ENCODE results near the gene RAD18. TPM values are rescaled to one million over a fixed set of nuclear protein-coding genes. Genes with fewer than 3 reads are reported as not detected.
A peak's percentile ranks its signal among the peaks of the same experiment; 100 is the strongest.

RAD18 gene
- total and polyA plus RNA-seq, 10 donors: 1.6 to 20.7 (median 12.4) TPM

DNA sequence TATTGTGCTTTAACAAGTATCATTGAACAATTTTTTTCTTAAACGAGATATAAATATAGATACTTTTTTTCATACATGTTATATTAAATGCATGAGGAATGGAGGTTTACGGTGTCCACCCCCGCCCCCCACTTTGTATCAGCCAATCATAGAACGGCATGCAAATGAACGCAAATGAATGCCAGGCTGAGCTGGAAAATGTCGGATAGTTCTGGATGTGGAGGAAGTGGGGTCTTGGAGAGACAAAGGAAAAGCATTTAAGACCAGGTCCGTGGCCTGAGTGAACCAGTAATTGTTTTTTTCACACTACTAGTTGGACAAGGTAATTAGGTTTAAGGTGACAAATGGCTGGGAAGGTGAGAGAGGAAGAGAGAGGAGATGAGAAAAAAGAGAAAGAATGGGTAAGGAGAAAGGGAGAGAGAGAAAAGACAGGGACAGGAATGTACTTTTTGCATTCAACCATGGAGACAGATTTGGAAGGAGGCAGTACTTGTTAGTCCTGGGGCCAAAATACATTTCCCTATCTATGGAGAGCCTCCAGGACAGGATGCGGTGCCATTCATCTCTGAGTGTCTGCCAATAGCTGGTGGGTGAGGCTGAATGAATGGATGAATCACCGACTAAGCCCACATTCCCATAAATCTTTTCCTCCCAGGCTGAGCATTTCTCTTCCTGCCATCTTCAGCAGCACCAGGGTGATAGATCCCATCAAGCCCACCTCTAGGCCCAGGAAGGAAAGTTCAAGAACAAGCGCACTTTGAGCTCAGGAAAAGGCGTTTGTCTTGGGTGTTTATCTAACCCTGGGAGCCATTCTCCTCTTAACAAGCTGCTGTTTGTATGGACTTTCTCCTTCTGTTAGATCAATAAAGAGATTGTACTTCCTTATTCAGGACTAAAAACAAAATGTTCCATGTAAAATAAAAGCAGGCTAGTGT lies 1.4 kb upstream of the RAD18 start:
- Histone ChIP-seq H3K4me3 (no peak overlapping the region), H3K9me3 (no peaks in the 10 kb centered on the region), H3K27ac (no peak overlapping the region), H3K36me3 (no peaks in the 10 kb centered on the region), H3K4me1 (peaks cover 13 to 40% (median 19%) of the 10 kb centered on the region in 6 donors), H3K27me3 (replicated peaks in 1 of 7) (peaks cover 0 to 18% (median 0%) of the 10 kb centered on the region in 7 donors)
- TF ChIP-seq POLR2A (IDR thresholded peaks at IDR 0.05) (no peak), POLR2AphosphoS5 (IDR thresholded peaks at IDR 0.05) (no peak)
- TF ChIP-seq, protein P1, sequence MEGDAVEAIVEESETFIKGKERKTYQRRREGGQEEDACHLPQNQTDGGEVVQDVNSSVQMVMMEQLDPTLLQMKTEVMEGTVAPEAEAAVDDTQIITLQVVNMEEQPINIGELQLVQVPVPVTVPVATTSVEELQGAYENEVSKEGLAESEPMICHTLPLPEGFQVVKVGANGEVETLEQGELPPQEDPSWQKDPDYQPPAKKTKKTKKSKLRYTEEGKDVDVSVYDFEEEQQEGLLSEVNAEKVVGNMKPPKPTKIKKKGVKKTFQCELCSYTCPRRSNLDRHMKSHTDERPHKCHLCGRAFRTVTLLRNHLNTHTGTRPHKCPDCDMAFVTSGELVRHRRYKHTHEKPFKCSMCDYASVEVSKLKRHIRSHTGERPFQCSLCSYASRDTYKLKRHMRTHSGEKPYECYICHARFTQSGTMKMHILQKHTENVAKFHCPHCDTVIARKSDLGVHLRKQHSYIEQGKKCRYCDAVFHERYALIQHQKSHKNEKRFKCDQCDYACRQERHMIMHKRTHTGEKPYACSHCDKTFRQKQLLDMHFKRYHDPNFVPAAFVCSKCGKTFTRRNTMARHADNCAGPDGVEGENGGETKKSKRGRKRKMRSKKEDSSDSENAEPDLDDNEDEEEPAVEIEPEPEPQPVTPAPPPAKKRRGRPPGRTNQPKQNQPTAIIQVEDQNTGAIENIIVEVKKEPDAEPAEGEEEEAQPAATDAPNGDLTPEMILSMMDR (IDR thresholded peaks at IDR 0.05 in 8 of 11, conservative IDR thresholded peaks at IDR 0.05 in 3 of 11): no peak
- WGBS, 5 donors: 86 to 88% (median 86%) methylated on average over 11 of the region's 11 CpGs
- intact Hi-C loops (cut with DNase I; ENCODE audit: low total_unique reads): no loop called here
- DNase-seq: no peak

DNA sequence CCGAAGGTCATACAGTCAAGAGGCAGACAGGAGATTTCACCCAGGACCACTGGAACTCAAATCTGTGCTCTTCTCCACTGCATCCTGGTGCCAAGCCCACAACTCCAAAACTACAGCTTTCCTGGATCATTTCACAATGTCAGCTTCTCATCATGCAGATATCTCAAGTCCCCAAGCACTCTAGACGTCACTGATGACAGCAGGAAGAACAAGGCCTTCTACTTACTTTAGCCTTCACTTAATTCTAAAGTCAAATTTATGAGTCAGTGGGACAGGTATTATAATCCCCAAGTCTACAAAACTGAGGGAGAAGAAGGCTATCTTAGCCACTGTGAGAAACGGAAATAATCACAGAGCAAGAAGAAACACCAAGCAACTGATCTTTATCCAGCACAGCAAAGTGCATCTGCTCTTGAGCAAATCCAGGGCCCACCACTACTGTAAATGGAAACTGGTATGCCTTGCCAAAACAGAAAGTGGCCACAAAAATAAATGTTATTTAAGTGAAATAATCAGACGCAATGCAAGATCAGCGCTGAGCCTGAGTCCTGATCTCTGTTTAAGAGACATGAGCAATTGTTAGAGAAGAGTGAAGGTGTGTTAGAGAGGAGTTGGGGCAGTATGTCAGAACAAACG lies 928 bp downstream of the RAD18 start:
- no peak for DNase-seq
- Histone ChIP-seq H3K4me1 (peaks cover 13 to 46% (median 21%) of the 10 kb centered on the region in 6 donors), H3K27me3 (replicated peaks in 1 of 7) (no peaks in the 10 kb centered on the region), H3K36me3 (peaks cover 0 to 19% (median 5%) of the 10 kb centered on the region in 6 donors), H3K4me3 (peak overlapping the region; percentile 61 to 91 (median 82)), H3K9me3 (no peaks in the 10 kb centered on the region), H3K27ac (peak overlapping the region in 4 of 8 donors; percentile 67 to 89 (median 86))
- no peak for TF ChIP-seq POLR2AphosphoS5 (IDR thresholded peaks at IDR 0.05)
- TF ChIP-seq, protein P1 (IDR thresholded peaks at IDR 0.05 in 8 of 11, conservative IDR thresholded peaks at IDR 0.05 in 3 of 11): no peak
- no peak for TF ChIP-seq POLR2A (IDR thresholded peaks at IDR 0.05)
- intact Hi-C loops (cut with DNase I; ENCODE audit: low total_unique reads): no loop called here
- WGBS, 5 donors: 31 to 39% (median 35%) methylated on average over 6 of the region's 6 CpGs

- Histone ChIP-seq H3K4me1 (peaks cover 13 to 63% (median 21%) of the 10 kb centered on the region in 6 donors), H3K4me3 (no peak overlapping the region), H3K27me3 (replicated peaks in 1 of 7) (no peaks in the 10 kb centered on the region), H3K9me3 (no peaks in the 10 kb centered on the region), H3K27ac (no peak overlapping the region), H3K36me3 (peaks cover 0 to 32% (median 5%) of the 10 kb centered on the region in 6 donors)
- 40 to 58% (median 45%) methylated on average over 8 of the region's 8 CpGs for WGBS, 5 donors
- TF ChIP-seq POLR2A (IDR thresholded peaks at IDR 0.05) (no peak), POLR2AphosphoS5 (IDR thresholded peaks at IDR 0.05) (no peak)
- TF ChIP-seq, protein P1 (IDR thresholded peaks at IDR 0.05 in 8 of 11, conservative IDR thresholded peaks at IDR 0.05 in 3 of 11): no peak
- DNase-seq: no peak
- intact Hi-C loops (cut with DNase I; ENCODE audit: low total_unique reads): no loop called here
Observed at GRCh38 chr3:8959668-8960067, 3.6 kb downstream of the RAD18 start.

Measured in spleen (tissue), 11 donors.